NCI-H524 (cell line): ENCODE results near the gene TRAPPC8.
"Not testable (repeated sequence)": the region's sequence is repeated elsewhere in the genome, so short reads cannot be mapped to it uniquely, and the experiment has no call there.

Experiments used
- DNase-seq, 2 experiments: peaks; one replicate each; lab custom pipeline; 2025; lab: John Stamatoyannopoulos, UW

Gene TRAPPC8

GRCh38 chr18:31857526-31858106 lies 85.3 kb downstream of the TRAPPC8 start:
- no peak for DNase-seq

GRCh38 chr18:31850844-31851243 lies 92.1 kb downstream of the TRAPPC8 start:
- no peak for DNase-seq

- no peak for DNase-seq
These were observed 102.4 kb downstream of the TRAPPC8 start for GRCh38 chr18:31840499-31840898.

DNA sequence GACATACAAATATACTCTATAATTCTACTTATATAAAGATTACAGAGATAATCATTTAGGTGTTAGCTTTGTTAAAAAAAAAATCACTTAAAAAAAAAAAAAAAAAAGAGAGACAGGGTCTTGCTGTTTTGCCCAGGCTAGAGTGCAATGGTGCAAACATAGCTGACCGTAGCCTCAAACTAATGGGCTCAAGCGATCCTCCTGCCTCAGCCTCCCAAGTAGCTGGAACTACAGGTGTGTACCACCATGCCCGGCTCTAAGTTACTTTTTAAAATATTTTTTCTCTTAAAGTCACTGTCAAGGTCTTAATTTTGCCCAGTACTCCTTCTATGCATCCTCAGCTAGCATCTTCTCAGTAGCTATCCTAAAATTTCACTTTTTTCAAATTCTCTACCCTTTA lies 105.0 kb downstream of the TRAPPC8 start:
- no peak for DNase-seq

GRCh38 chr18:31835528-31836133 lies 107.3 kb downstream of the TRAPPC8 start:
- DNase-seq: no peak

DNA sequence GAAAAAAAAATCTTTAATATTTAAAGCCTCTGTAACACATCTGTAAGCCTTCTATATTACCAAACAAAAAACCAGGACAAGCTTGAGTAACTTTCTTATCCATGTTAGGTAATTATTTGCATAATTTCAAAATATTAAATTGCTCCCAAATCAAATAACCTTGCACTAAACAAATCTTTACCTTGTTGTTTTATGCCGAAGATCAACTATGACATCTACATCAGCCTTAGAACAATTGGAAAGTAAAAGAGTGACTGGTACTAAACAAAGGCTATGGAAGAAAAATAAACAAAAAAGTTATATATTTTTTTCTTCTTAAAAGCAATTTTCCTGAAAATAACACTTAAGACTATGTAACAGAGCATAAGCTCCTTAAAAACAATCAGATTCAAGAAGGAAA lies 111.0 kb downstream of the TRAPPC8 start:
- DNase-seq: no peak

DNA sequence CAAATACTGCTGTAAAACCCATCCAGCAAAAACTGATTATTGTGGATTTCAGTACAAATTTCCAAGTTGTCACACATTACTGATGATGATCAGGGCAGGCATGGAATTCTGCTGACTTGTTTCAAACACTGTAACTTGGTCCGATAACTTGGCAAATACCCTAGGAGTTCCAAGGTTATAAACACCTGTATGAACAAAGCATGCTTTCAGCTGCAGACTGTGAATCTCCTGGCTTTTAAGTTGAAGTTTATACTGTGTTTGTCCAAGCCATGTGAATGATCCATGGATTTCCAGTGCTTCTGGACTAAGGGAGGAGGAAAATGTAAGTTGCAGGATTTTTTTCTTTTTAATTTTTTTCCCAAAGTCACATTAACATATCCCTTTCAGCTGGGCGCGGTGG lies 112.2 kb downstream of the TRAPPC8 start:
- no peak for DNase-seq

GRCh38 chr18:31828613-31829012 lies 114.3 kb downstream of the TRAPPC8 start:
- no peak for DNase-seq

DNA sequence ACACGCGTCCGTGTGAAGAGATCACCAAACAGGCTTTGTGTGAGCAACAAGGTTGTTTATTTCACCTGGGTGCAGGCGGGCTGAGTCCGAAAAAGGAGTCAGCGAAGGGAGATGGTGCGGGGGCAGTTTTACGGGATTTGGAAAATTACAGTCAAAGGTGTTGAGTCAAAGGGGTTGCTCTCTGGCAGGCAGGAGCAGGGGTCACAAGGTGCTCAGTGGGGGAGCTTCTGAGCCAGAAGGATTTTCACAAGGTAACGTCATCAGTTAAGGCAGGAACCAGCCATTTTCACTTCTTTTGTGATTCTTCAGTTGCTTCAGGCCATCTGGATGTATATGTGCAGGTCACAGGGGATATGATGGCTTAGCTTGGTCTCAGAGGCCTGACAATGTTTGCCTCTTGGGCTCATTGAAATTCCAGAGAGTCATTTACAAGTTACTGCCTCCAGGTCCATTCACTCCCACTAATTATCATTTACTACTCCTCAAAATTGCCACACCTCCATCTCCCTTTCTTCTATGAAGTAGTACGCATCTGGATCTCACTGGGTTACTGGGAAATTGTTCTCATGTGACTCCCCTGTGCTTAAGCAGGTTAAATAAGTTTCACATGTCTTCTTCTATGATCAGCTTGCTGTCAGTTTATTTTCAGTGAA lies 116.1 kb downstream of the TRAPPC8 start:
- not testable (repeated sequence) for DNase-seq

GRCh38 chr18:31825772-31826171 lies 117.2 kb downstream of the TRAPPC8 start:
- no peak for DNase-seq

GRCh38 chr18:31821545-31822171 lies 121.3 kb downstream of the TRAPPC8 start:
- no peak for DNase-seq

- no peak for DNase-seq
These were observed 123.1 kb downstream of the TRAPPC8 start for GRCh38 chr18:31819925-31820229.

DNA sequence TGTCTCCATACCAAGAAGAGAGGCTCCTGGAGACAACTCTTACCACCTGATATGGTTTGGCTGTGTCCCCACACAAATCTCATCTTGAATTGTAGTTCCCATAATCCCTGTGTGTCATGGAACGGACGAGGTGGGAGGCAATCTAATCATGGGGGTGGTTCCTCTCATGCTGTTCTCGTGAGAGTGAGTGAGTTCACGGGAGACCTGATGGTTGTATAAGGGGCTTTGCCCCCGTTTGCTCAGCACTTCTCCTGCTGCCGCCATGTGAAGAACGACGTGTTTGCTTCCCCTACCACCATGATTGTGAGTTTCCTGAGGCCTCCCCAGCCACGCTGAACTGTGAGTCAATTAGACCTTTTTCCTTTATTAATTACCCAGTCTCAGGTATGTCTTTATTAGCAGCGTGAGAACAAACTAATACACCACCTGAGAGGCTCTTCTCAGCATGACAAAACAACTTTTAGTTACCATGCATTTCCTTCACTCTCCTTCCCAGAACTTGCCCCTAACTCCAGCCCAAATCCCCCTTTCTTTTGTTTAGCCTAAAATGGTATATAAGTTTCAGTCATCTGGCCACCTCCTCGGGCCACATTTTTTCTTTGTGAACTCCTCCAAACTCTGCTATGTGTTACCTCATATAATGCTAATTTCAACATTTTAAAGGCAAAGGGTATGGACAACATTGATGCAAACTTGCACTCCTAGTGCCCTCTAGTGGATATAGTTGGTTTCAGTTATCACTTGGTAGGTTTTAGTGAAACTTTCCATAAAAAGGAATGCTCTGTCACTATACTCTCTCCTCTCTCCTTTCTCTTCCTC lies 123.6 kb downstream of the TRAPPC8 start:
- DNase-seq: peak; percentile 1 to 50

- no peak for DNase-seq
These were observed 128.8 kb downstream of the TRAPPC8 start for GRCh38 chr18:31814132-31814531.

GRCh38 chr18:31810336-31811130 lies 132.4 kb downstream of the TRAPPC8 start:
- not testable (repeated sequence) for DNase-seq

DNA sequence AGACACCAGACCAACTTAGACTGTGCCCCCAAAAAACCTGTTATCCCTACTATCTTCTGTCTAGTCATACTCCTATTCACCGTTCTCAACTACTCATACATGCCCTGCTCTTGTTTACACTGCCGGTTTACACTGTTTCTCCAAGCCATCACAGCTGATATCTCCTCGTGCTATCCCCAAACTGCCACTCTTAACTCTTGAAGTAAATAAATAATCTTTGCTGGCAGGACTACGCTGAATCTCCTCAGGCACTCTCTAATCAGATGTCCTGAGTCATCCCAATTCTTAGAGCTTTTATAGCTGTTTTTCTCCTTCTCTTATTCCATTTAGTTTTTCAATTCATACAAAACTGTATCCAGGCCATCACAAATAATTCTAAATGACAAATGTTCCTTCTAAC lies 133.9 kb downstream of the TRAPPC8 start:
- DNase-seq: not testable (repeated sequence)

- DNase-seq: no peak
These were observed 141.8 kb downstream of the TRAPPC8 start for GRCh38 chr18:31801078-31801477.

DNA sequence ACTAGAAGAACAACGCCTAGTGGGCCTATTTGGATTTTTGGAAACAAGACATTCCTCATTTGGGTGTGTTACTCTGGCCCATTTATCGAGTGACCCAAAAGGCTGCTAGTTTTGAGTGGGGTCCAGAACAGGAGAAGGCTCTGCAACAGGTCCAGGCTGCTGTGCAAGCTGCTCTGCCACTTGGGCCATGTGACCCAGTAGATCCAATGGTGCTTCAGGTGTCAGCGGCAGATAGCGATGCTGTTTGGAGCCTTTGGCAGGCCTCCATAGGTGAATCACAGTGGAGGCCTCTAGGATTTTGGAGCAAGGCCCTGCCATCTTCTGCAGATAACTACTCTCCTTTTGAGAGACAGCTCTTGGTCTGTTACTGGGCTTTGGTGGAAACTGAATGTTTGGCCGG lies 143.7 kb downstream of the TRAPPC8 start:
- not testable (repeated sequence) for DNase-seq

GRCh38 chr18:31798399-31798798 lies 144.5 kb downstream of the TRAPPC8 start:
- no peak for DNase-seq

DNA sequence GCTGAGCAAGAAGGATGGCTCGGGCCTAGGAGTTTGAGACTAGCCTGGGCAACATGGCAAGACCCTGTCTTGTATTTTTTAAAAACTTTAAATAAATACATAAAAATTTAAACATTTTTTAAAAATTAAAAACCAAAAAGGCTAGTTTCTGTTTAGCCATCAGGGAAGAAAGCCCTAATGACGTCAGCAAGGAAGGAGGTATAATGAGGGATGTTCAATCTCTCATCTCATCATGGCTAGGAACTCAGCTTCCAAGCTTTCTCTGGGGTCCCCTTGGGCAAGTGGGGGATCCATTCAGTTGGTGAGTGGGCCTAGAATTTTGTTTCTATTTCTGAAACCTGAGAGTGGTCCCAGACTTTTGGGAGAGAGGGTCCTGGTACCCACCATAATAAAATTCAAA lies 147.2 kb downstream of the TRAPPC8 start:
- no peak for DNase-seq

DNA sequence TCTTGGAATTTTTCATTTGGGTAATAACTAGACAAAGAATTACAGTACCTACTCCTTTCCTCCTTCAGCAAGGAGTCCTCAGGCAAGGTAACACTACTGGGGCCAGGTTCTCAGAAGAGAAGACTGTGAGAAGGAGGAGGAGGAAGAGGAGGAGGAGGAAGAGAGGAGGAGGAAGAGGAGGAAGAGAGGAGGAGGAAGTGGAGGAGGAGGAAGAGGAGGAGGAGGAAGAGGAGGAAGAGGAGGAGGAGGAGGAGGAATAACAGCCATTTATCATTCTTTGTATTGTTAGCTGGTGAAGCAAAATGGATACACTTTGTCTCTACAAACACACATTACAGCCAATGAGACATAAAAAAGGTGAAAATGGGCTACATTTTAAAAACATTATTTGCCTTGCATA lies 149.4 kb downstream of the TRAPPC8 start:
- no peak for DNase-seq

DNA sequence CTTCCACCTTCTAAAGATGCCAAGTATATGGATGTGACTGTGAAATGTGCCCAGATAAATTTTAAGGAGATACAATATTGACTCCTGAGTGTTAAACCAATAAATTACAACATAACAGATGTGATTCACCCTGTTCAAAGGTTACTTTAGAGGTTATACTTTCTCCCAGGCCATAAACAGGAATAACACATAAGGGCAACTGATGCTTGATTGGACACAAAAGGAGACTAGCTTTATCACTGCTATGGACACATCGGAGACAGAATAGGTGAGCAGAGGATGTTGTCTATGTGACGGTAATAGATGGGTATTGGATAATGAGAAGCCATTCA lies 150.4 kb downstream of the TRAPPC8 start:
- DNase-seq: no peak
